ENCODE measurements around the gene EZR.

EZR gene

DNA sequence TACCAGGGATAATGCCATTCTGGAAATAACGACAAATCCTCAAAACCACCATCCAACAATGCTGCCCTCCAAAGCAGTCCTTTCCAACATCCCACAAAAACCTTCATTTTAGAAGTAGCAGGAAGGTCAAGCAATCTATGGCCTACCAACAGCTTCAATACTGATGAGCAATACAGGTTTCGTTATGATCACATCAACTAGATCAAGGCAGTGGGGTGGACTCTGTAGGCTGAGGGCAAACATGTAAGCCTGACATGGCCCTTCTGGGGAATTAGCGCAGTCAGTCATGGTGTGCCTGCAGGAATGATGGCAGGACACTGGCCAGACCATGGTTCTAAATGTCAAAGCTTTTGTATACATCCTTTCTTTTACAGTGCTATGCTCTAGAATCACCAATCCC lies 41.7 kb downstream of the EZR start:
- DNase-seq (ENCODE audit: low spot score in 2 of 2), result no peak
- H3K9me3 ChIP-seq, result no peaks in the 10 kb centered on the region
- in situ Hi-C loops (cut with MboI; ENCODE audit: low sequenced_read_pairs), result loop anchor here (25.0 kb wide), 1 partner anchor 185 kb away; no protein-coding TSS in a partner anchor
- no peaks in the 10 kb centered on the region for H3K27me3 ChIP-seq (ENCODE audit: low read depth)
- H3K4me1 ChIP-seq, result no peaks in the 10 kb centered on the region
- peaks cover 94% of the 10 kb centered on the region for H3K36me3 ChIP-seq (replicated peaks)
- no peak overlapping the region for H3K4me3 ChIP-seq

- in situ Hi-C loops (cut with MboI; ENCODE audit: low sequenced_read_pairs), result loop anchor here (25.0 kb wide), 1 partner anchor 186 kb away; no protein-coding TSS in a partner anchor
- H3K4me3 ChIP-seq, result no peak overlapping the region
- H3K27me3 ChIP-seq (ENCODE audit: low read depth), result no peaks in the 10 kb centered on the region
- H3K4me1 ChIP-seq, result no peaks in the 10 kb centered on the region
- DNase-seq (ENCODE audit: low spot score in 2 of 2), result no peak
- H3K36me3 ChIP-seq (replicated peaks), result peaks cover 94% of the 10 kb centered on the region
- H3K9me3 ChIP-seq, result no peaks in the 10 kb centered on the region
Measured at GRCh38 chr6:158776737-158777136, 42.4 kb downstream of the EZR start.

GRCh38 chr6:158775832-158776231 lies 43.3 kb downstream of the EZR start:
- peaks cover 94% of the 10 kb centered on the region for H3K36me3 ChIP-seq (replicated peaks)
- H3K9me3 ChIP-seq, result no peaks in the 10 kb centered on the region
- in situ Hi-C loops (cut with MboI; ENCODE audit: low sequenced_read_pairs), result loop anchor here (25.0 kb wide), 1 partner anchor 186 kb away; no protein-coding TSS in a partner anchor
- no peak overlapping the region for H3K4me3 ChIP-seq
- no peaks in the 10 kb centered on the region for H3K27me3 ChIP-seq (ENCODE audit: low read depth)
- no peaks in the 10 kb centered on the region for H3K4me1 ChIP-seq
- no peak for DNase-seq (ENCODE audit: low spot score in 2 of 2)

DNA sequence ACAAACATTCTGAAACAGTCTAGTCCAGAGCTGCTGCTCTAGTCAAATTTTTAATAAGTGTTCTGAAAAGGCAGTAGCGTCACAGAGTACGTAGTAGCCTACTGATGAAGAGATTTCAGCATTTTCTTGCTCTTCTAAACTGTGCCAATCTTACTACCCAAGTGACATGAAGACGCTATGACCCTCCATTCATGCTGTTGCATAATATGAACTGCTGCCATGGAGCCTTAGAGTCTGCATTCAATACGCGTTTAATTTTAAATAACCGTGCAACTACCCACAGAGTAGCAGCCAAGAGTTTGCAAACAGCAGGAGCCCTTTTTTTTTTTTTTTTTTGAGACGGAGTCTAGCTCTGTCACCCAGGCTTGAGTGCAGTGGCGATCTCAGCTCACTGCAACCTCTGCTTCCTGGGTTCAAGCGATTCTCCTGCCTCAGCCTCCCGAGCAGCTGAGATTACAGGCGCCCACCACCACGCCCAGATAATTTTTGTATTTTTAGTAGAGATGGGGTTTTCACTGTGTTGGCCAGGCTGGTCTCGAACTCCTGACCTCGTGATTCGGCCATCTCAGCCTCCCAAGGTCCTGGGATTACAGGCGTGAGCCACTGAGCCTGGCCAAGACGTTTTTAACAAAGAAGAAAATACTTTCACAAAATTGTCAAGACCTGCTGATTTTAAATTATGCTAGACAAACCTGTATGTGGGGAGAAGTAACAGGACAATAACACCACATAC lies 44.3 kb downstream of the EZR start:
- no peaks in the 10 kb centered on the region for H3K4me1 ChIP-seq

DNA sequence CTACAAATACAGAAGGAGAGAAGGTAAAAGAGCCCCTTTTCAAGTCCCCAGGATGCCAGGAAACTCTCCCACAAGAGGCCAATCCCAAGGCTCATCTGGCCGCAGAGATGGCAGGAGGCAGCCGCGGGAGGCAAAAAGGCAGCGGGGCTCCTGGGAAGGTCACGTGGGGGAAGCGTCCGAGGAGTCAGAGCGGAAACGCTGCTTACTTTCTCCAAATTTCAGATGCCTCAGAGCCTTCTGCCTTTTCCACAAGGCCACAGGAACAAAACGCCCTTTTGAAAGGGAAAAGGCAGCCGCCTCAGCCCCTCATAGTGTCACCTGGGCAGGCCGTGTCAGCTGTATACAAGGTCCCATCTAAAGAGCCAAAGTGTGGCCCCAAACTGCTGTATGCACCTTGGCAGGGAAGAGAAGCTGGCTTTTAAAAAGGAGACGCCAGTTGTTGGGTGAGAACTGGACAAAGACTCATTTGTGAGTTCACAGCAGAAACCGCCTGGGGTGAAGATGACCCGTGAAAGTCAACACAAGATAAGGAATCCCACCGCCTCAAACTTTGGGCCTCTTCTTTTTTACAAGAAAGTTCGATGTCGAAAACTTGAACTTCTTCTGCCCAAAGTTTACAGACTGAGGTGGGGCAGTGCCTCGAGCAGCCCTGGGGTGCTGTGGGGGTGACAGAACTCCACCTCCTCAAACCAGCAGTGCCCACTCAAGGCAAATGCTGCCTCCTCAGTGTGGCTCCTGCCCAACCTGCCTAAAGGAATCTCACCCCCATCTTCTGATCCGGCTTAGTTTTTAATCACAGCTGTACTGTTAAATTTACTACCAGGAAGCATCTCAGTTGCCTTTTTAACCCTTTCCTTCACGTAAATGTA lies 45.4 kb downstream of the EZR start:
- no peak for DNase-seq (ENCODE audit: low spot score in 2 of 2)
- H3K36me3 ChIP-seq (replicated peaks), result peaks cover 97% of the 10 kb centered on the region
- H3K4me3 ChIP-seq, result no peak overlapping the region
- no peaks in the 10 kb centered on the region for H3K9me3 ChIP-seq
- H3K27me3 ChIP-seq (ENCODE audit: low read depth), result no peaks in the 10 kb centered on the region
- in situ Hi-C loops (cut with MboI; ENCODE audit: low sequenced_read_pairs), result no loop called here
- no peaks in the 10 kb centered on the region for H3K4me1 ChIP-seq

More for the DNA sequence above, 44.3 kb downstream of the EZR start:
- Histone ChIP-seq H3K27me3 (ENCODE audit: low read depth) (no peaks in the 10 kb centered on the region), H3K9me3 (no peaks in the 10 kb centered on the region), H3K4me3 (no peak overlapping the region), H3K36me3 (replicated peaks) (peaks cover 97% of the 10 kb centered on the region)
- no peak for DNase-seq (ENCODE audit: low spot score in 2 of 2)
- in situ Hi-C loops (cut with MboI; ENCODE audit: low sequenced_read_pairs), result loop anchor here (25.0 kb wide), 1 partner anchor 187 kb away; no protein-coding TSS in a partner anchor

DNA sequence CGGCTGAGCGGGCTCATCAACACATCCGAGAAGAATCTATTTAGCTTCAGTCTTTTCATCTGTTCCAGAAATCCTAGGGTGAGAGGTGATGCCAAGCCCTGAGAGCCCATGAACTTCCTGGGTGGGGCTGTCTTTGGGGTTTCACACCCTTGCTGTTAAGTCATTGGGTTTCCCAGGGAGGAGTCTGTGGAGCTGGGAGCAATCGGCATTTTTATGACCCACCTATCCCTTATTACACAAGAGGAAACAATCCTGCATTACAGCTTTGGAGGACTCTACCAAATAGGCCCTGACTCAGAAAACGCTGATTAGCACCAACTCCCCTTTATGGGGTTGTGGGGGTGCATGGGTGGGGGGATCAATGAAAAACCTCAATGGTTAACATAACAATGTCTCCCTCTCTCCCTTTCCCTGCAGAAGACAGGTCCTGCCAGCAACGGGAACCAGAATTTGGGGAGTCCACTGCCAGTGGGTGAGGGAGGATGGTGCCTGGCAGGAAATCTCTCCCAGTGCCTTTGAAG lies 46.3 kb downstream of the EZR start:
- H3K27me3 ChIP-seq (ENCODE audit: low read depth), result no peaks in the 10 kb centered on the region
- H3K4me3 ChIP-seq, result no peak overlapping the region
- no peak for DNase-seq (ENCODE audit: low spot score in 2 of 2)
- H3K4me1 ChIP-seq, result no peaks in the 10 kb centered on the region
- no peaks in the 10 kb centered on the region for H3K9me3 ChIP-seq
- in situ Hi-C loops (cut with MboI; ENCODE audit: low sequenced_read_pairs), result no loop called here
- H3K36me3 ChIP-seq (replicated peaks), result peaks cover 97% of the 10 kb centered on the region

DNA sequence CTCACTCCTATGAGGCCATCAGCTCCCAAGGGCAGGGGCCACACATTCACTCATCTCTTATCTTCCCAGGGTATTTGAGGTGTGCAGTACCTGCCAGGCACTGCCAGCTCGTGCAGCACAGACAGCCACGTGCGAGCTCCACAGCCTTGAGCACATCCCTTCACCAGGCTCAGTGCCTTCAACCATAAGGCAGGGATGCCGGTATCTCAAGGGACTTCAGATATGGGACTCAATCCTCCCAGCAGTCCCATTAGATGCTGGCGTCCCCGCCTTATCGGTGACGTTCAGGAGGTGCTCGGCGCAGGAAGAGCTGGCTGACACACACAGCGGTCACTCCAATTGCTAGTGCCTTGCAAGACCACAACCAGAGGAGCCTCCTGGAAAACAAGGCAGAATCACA lies 47.0 kb downstream of the EZR start:
- Histone ChIP-seq H3K9me3 (no peaks in the 10 kb centered on the region), H3K36me3 (replicated peaks) (peaks cover 97% of the 10 kb centered on the region), H3K4me1 (no peaks in the 10 kb centered on the region), H3K4me3 (no peak overlapping the region), H3K27me3 (ENCODE audit: low read depth) (no peaks in the 10 kb centered on the region)
- DNase-seq (ENCODE audit: low spot score in 2 of 2), result no peak
- in situ Hi-C loops (cut with MboI; ENCODE audit: low sequenced_read_pairs), result no loop called here

DNA sequence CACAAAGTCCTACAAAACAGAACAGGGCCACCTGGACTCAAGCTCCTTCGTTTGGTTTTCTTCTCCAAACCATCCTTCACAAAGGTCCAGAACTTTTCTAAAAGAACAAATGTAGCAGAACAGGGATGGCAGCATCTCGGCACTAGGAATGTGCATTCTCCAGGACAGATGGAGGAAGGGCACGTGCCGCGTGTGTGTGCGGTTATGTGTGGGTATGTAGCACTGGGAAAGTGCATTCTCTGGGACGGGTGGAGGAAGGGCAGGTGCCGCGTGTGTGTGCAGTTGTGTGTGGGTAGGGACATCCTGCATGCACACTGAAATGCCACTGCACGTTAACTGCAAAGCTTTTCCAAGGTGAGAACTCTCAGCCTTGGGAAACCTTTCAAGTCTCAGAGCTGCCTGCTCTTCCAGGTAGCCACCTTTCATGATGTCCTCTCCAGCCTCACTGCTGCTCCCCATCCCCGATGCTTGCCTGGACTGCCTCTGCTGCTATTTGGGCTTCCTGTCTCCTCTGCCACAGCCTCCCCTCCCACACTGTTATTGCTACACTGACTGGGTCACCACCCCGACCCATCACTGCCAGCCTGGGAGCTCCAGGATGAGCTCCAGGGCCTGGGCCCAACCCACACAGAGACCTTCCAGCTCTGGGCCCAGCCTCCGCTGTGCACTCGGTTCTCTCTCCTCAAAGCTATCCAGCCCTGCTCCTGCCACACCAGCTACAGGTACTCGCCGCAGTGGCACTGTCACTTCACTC lies 47.6 kb downstream of the EZR start:
- Histone ChIP-seq H3K4me1 (no peaks in the 10 kb centered on the region), H3K9me3 (no peaks in the 10 kb centered on the region), H3K27me3 (ENCODE audit: low read depth) (no peaks in the 10 kb centered on the region), H3K4me3 (no peak overlapping the region), H3K36me3 (replicated peaks) (peaks cover 97% of the 10 kb centered on the region)
- no peak for DNase-seq (ENCODE audit: low spot score in 2 of 2)
- in situ Hi-C loops (cut with MboI; ENCODE audit: low sequenced_read_pairs), result no loop called here

DNA sequence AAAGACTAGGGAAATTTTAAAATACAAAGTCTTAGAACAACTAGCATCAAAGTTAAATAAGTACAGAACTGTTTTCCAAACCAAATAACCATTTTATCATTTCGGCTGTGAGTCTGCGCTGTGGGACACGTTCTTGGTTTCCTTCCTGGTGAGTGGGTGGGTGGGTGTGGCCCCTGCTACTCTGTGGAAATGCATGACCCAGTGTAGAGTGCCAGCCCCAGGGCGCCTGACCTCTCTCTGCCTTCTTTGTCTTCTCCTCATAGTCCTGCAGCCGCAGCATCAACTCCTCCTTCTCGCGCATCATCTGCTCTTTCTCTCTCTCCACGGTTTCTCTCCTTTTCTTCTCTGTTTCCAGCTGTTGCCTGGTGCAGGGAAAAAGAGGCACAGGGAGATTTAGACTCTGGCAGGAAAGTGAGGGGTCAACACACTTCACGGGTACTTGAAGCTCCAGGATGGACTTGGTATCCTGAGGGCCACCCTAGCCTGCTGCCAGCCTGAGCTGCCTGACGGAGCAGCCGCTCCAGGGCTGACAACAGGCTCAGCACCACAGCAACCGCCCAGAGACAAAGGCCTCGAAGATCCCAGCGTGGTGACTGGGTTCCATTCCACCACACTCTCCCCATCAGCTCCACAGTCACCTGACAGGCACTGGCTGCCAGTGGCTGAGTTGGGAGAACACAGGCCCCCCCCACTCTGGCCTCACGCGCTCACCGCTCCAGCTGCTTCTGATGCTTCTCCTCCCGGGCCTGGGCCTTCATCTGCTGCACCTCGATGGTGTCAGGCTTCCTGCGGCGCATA lies 48.4 kb downstream of the EZR start:
- no peaks in the 10 kb centered on the region for H3K4me1 ChIP-seq
- H3K9me3 ChIP-seq, result no peaks in the 10 kb centered on the region
- H3K36me3 ChIP-seq (replicated peaks), result peaks cover 95% of the 10 kb centered on the region
- in situ Hi-C loops (cut with MboI; ENCODE audit: low sequenced_read_pairs), result no loop called here
- no peak for DNase-seq (ENCODE audit: low spot score in 2 of 2)
- no peaks in the 10 kb centered on the region for H3K27me3 ChIP-seq (ENCODE audit: low read depth)
- H3K4me3 ChIP-seq, result no peak overlapping the region

DNA sequence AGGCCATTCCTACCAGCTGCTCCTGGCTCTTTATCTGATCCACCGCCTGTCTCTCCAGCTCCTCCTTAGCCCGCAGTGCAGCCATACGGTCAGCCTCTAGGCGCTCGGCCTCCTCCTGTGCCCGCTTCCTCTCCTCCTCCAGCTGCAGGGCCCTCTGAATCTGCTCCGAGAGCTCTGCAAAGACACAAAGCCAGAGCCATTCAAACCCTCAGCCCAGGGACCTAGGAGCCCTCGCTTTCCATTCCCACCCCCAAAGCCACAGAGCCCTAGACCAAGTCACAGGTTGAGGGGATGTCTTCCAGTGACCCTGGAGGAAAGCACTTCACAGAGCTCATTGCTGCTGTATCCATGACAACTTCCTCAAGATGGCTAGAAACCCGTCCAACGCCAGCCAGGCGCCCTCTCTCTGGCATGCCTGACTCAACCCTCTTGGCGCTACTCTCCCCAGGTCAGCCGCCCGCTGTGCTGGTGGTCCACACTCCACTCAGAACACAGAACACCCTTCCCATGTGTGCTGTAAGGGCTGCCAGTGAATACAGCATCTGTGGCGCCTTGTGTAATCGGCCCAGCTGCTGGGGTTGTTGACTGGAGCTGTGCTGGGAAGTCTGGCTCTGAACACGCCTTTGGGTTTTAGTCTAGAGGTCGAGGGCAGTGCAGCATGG lies 49.3 kb downstream of the EZR start:
- in situ Hi-C loops (cut with MboI; ENCODE audit: low sequenced_read_pairs), result no loop called here
- H3K4me3 ChIP-seq, result no peak overlapping the region
- no peak for DNase-seq (ENCODE audit: low spot score in 2 of 2)
- H3K36me3 ChIP-seq (replicated peaks), result peaks cover 96% of the 10 kb centered on the region
- no peaks in the 10 kb centered on the region for H3K27me3 ChIP-seq (ENCODE audit: low read depth)
- H3K4me1 ChIP-seq, result no peaks in the 10 kb centered on the region
- no peaks in the 10 kb centered on the region for H3K9me3 ChIP-seq

DNA sequence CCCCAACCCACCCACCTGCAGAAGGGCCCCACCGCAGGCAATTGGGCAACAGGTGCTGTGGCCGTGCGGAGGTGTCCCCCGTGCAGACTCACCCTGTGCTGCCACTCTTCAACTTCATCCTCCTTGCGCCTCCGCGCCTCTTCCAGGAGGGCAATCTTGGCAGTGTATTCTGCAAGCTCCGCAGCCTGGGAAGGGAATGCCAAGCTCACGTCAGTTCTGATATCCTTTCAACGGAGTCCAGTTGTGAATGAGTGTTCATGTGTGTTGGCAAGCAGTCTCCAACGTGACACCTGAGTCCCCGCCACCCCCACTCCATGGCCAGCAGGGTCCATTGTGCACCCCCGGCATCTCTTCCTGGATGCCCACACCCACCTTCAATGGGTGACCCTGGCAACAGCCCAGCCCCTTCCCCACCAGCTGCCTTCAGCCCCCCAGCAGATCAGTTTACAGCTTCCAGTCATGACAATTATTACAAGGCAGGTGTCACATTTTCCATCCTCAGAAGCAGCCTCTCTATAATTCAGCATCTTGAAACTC lies 49.9 kb downstream of the EZR start:
- Histone ChIP-seq H3K9me3 (no peaks in the 10 kb centered on the region), H3K4me3 (no peak overlapping the region), H3K36me3 (replicated peaks) (peaks cover 94% of the 10 kb centered on the region), H3K27me3 (ENCODE audit: low read depth) (no peaks in the 10 kb centered on the region), H3K4me1 (no peaks in the 10 kb centered on the region)
- in situ Hi-C loops (cut with MboI; ENCODE audit: low sequenced_read_pairs), result no loop called here
- DNase-seq (ENCODE audit: low spot score in 2 of 2), result no peak

DNA sequence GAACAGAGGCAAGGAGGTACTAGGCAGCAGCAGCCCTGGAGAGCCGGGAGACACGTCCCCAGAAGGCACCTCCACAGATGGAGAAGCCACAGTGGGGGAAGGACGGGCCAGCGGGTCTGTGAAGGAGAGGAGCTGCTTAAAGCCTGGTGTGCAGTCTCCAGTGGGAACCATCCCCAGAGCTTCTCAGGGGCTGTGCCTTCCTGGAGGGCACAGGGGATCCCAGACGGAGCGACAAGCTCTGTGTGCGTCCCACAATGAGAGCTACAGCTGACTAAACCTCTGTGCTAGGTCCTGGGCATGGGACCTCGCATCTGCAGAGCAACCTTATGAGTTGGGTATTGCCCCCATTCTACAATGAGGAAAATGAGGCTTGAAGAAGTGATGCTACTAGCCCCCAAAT lies 50.7 kb downstream of the EZR start:
- Histone ChIP-seq H3K9me3 (no peaks in the 10 kb centered on the region), H3K27me3 (ENCODE audit: low read depth) (no peaks in the 10 kb centered on the region), H3K4me1 (no peaks in the 10 kb centered on the region), H3K36me3 (replicated peaks) (peaks cover 86% of the 10 kb centered on the region), H3K4me3 (no peak overlapping the region)
- no peak for DNase-seq (ENCODE audit: low spot score in 2 of 2)
- in situ Hi-C loops (cut with MboI; ENCODE audit: low sequenced_read_pairs), result no loop called here
